Measurements from ENCODE around the gene RPS6KA2. TPM values are rescaled to one million over a fixed set of nuclear protein-coding genes. Genes with fewer than 3 reads are reported as not detected.

RPS6KA2 gene
- total and polyA plus RNA-seq, 2 experiments from 2014 or later = 12.5 to 25.3 TPM

- H3K27ac Mint-ChIP-seq = no peak overlapping the region
- Histone ChIP-seq H3F3A (replicated peaks; ENCODE audit: low read depth) (no peaks in the 10 kb centered on the region), H3K79me2 (replicated peaks; ENCODE audit: insufficient read depth) (peaks cover 27% of the 10 kb centered on the region), H3K36me3 (ENCODE audit: insufficient read depth) (no peaks in the 10 kb centered on the region), H2AFZ (peak overlapping the region; percentile 66; the same call in 1 of the 2 replicates), H4K20me1 (replicated peaks; ENCODE audit: insufficient read depth) (no peaks in the 10 kb centered on the region), H3K9me2 (ENCODE audit: insufficient read depth) (peaks cover 3% of the 10 kb centered on the region; the same call in 1 of the 2 replicates), H3K4me3 (peak overlapping the region; percentile 92), H3K4me1 (ENCODE audit: insufficient read depth) (peaks cover 7% of the 10 kb centered on the region), H3K27me3 (ENCODE audit: insufficient read depth) (no peaks in the 10 kb centered on the region), H3K4me2 (peak overlapping the region; percentile 77), H3K27ac (ENCODE audit: low read depth) (no peak overlapping the region)
- no peaks in the 10 kb centered on the region for H3K9me3 Mint-ChIP-seq
- peaks cover 4% of the 10 kb centered on the region for H3K27me3 Mint-ChIP-seq (ENCODE audit: insufficient read depth, low read depth, poor library complexity)
- no peaks in the 10 kb centered on the region for H3K36me3 Mint-ChIP-seq (ENCODE audit: low read depth)
- peak overlapping the region; percentile 82 for H3K4me3 Mint-ChIP-seq
- ATAC-seq (peak; percentile 66), DNase-seq (ENCODE audit: low spot score) (peak; percentile 84)
- peaks cover 6% of the 10 kb centered on the region; the same call in 1 of the 3 replicates for H3K4me1 Mint-ChIP-seq
- TF ChIP-seq ZNF331 (CRISPR knock-in tag; IDR thresholded peaks at IDR 0.05; ENCODE audit: low read depth) = no peak
- TF ChIP-seq EZH2phosphoT487 (IDR thresholded peaks at IDR 0.05; ENCODE audit: unreplicated experiment) = no peak
- no peak for TF ChIP-seq NANOG (IDR thresholded peaks at IDR 0.05; ENCODE audit: borderline replicate concordance)
- peak; percentile 38; the same call in 1 of the 2 replicates for TF ChIP-seq CREB1 (CRISPR knock-in tag; IDR thresholded peaks at IDR 0.05; ENCODE audit: low read depth)
- TF ChIP-seq JUNB (IDR thresholded peaks at IDR 0.05; ENCODE audit: unreplicated experiment) = no peak
- no peak for TF ChIP-seq STAT1 (IDR thresholded peaks at IDR 0.05; ENCODE audit: unreplicated experiment)
- no peak for TF ChIP-seq ZNF114 (CRISPR knock-in tag; IDR thresholded peaks at IDR 0.05)
- no peak for TF ChIP-seq ZNF462 (CRISPR knock-in tag; IDR thresholded peaks at IDR 0.05)
- TF ChIP-seq EZH2 (IDR thresholded peaks at IDR 0.05; ENCODE audit: low read depth, unreplicated experiment) = no peak
- TF ChIP-seq ETS1 (IDR thresholded peaks at IDR 0.05) = no peak
- TF ChIP-seq CTCF (conservative IDR thresholded peaks at IDR 0.05; ENCODE audit: low read depth in 2 of 2) = peak; percentile 71 to 90
- no peak for TF ChIP-seq REST (IDR thresholded peaks at IDR 0.05; ENCODE audit: unreplicated experiment)
- TF ChIP-seq POLR2AphosphoS5 (IDR thresholded peaks at IDR 0.05; ENCODE audit: low read depth) = no peak
Measured at GRCh38 chr6:166381733-166382499, 245.1 kb downstream of the RPS6KA2 start.
